ENCODE measurements around the gene CHD5.

DNA sequence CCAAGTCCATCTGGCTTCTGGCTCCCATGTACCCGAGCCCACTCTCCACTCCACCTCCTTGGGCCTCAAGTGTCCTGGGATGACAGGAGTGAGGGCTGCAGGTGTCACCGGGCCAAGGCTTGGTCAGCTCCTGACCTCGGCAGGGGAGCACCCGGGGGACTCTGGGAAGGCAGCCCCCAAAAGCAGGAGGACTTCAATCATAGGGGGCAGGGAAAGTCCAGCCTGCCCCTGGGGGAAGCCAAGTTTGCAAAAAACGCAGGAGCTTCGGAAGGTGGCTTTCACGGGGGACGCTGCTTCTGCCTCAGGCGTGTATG is 77.6 kb downstream of the CHD5 start:
- no peak for TF ChIP-seq EZH2phosphoT487 (IDR thresholded peaks at IDR 0.05; ENCODE audit: insufficient read depth, low read depth)
- TF ChIP-seq EZH2 (IDR thresholded peaks at IDR 0.05; ENCODE audit: insufficient read depth, poor library complexity, severe bottlenecking) = no peak

All from GM23248 (cell line).